HEK293 (cell line): ENCODE measurements around the gene KCNJ15.

Source experiments
- BCL11B ChIP-seq: fragments of 450-650 bp; formaldehyde crosslinking; IDR thresholded peaks from 2 replicates; pipeline ENCODE4 v1.5.1; 2016; ENCODE audit warnings: low read depth, missing biosample characterization, missing genetic modification characterization
- ELK4 ChIP-seq: IDR thresholded peaks from 2 replicates; pipeline ENCODE4 v1.6.1; 2011; ENCODE audit warnings: mild to moderate bottlenecking, low read depth, low read length, borderline replicate concordance
- GFI1B ChIP-seq: fragments of 450-650 bp; formaldehyde crosslinking; IDR thresholded peaks from 2 replicates; pipeline ENCODE4 v1.5.1; 2016; ENCODE audit warnings: missing biosample characterization, missing genetic modification characterization
- GLIS1 ChIP-seq: fragments of 450-650 bp; formaldehyde crosslinking; IDR thresholded peaks from 2 replicates; pipeline ENCODE4 v1.5.1; 2016; ENCODE audit warnings: missing biosample characterization, missing genetic modification characterization
- KLF16 ChIP-seq: fragments of 450-650 bp; formaldehyde crosslinking; IDR thresholded peaks from 2 replicates; pipeline ENCODE4 v1.5.1; 2017; ENCODE audit warnings: missing biosample characterization, missing genetic modification characterization
- KLF8 ChIP-seq: fragments of 450-650 bp; formaldehyde crosslinking; IDR thresholded peaks from 2 replicates; pipeline ENCODE4 v1.5.1; 2016; ENCODE audit warnings: missing biosample characterization, missing genetic modification characterization
- REPIN1 ChIP-seq: fragments of 450-650 bp; formaldehyde crosslinking; IDR thresholded peaks from 2 replicates; pipeline ENCODE4 v1.5.1; 2017; ENCODE audit warnings: missing biosample characterization, missing genetic modification characterization, low read depth
- SETDB1 ChIP-seq: IDR thresholded peaks from one replicate; pipeline ENCODE4 v1.6.1; 2017; ENCODE audit warnings: mild to moderate bottlenecking, low read length, moderate library complexity, mixed read lengths; ENCODE audit not compliant: insufficient read length
- YY2 ChIP-seq: fragments of 450-650 bp; formaldehyde crosslinking; IDR thresholded peaks from 2 replicates; pipeline ENCODE4 v1.5.1; 2016; ENCODE audit warnings: missing biosample characterization, missing genetic modification characterization
- ZBTB17 ChIP-seq: fragments of 450-650 bp; formaldehyde crosslinking; IDR thresholded peaks from 2 replicates; pipeline ENCODE4 v1.5.1; 2016; ENCODE audit warnings: missing biosample characterization, missing genetic modification characterization
- ZBTB8A ChIP-seq: fragments of 450-650 bp; formaldehyde crosslinking; IDR thresholded peaks from 2 replicates; pipeline ENCODE4 v1.5.1; 2016; ENCODE audit warnings: missing biosample characterization, missing genetic modification characterization
- ZFP41 ChIP-seq: fragments of 450-650 bp; formaldehyde crosslinking; IDR thresholded peaks from 2 replicates; pipeline ENCODE4 v1.5.1; 2016; ENCODE audit warnings: missing biosample characterization, missing genetic modification characterization, borderline replicate concordance
- ZFP69B ChIP-seq: fragments of 450-650 bp; formaldehyde crosslinking; IDR thresholded peaks from 2 replicates; pipeline ENCODE4 v1.5.1; 2016; ENCODE audit warnings: missing biosample characterization, missing genetic modification characterization
- ZNF202 ChIP-seq: fragments of 450-650 bp; formaldehyde crosslinking; IDR thresholded peaks from 2 replicates; pipeline ENCODE4 v1.5.1; 2016; ENCODE audit warnings: missing biosample characterization, missing genetic modification characterization, borderline replicate concordance
- ZNF391 ChIP-seq: fragments of 450-650 bp; formaldehyde crosslinking; IDR thresholded peaks from 2 replicates; pipeline ENCODE4 v1.5.1; 2016; ENCODE audit warnings: low read depth, missing biosample characterization, missing genetic modification characterization, borderline replicate concordance
- ZNF394 ChIP-seq: fragments of 450-650 bp; formaldehyde crosslinking; IDR thresholded peaks from 2 replicates; pipeline ENCODE4 v1.5.1; 2016; ENCODE audit warnings: missing biosample characterization, missing genetic modification characterization, mild to moderate bottlenecking, moderate library complexity, borderline replicate concordance
- ZNF561 ChIP-seq: fragments of 450-650 bp; IDR thresholded peaks from 2 replicates; pipeline ENCODE4 v1.5.1; 2018; ENCODE audit warnings: missing biosample characterization, missing genetic modification characterization, borderline replicate concordance
- ZNF600 ChIP-seq: fragments of 450-650 bp; formaldehyde crosslinking; IDR thresholded peaks from 2 replicates; pipeline ENCODE4 v1.5.1; 2016; ENCODE audit warnings: missing biosample characterization, missing genetic modification characterization
- ZNF747 ChIP-seq: fragments of 450-650 bp; formaldehyde crosslinking; IDR thresholded peaks from 2 replicates; pipeline ENCODE4 v1.5.1; 2016; ENCODE audit warnings: missing biosample characterization, missing genetic modification characterization
- ZNF776 ChIP-seq: fragments of 450-650 bp; formaldehyde crosslinking; IDR thresholded peaks from 2 replicates; pipeline ENCODE4 v1.5.0; 2017; ENCODE audit warnings: missing biosample characterization, missing genetic modification characterization, borderline replicate concordance
- ZNF791 ChIP-seq: fragments of 450-650 bp; formaldehyde crosslinking; IDR thresholded peaks from 2 replicates; pipeline ENCODE4 v1.5.1; 2016; ENCODE audit warnings: missing biosample characterization, missing genetic modification characterization
- ZNF843 ChIP-seq: fragments of 450-650 bp; formaldehyde crosslinking; IDR thresholded peaks from 2 replicates; pipeline ENCODE4 v1.5.1; 2016; ENCODE audit warnings: missing biosample characterization, missing genetic modification characterization
- ZXDB ChIP-seq: fragments of 450-650 bp; formaldehyde crosslinking; IDR thresholded peaks from 2 replicates; pipeline ENCODE4 v1.5.1; 2016; ENCODE audit warnings: missing biosample characterization, missing genetic modification characterization
- TF ChIP-seq, protein P1 (sequence below): fragments of 450-650 bp; formaldehyde crosslinking; IDR thresholded peaks from 2 replicates; pipeline ENCODE4 v1.5.1; 2016; ENCODE audit warnings: missing biosample characterization, missing genetic modification characterization
- TF ChIP-seq, protein P2 (sequence below): fragments of 450-650 bp; formaldehyde crosslinking; IDR thresholded peaks from 2 replicates; pipeline ENCODE4 v1.5.1; 2016; ENCODE audit warnings: missing biosample characterization, missing genetic modification characterization, low read depth
- TF ChIP-seq, protein P3 (sequence below): fragments of 450-650 bp; formaldehyde crosslinking; IDR thresholded peaks from 2 replicates; pipeline ENCODE4 v1.5.1; 2016; ENCODE audit warnings: missing biosample characterization, missing genetic modification characterization, borderline replicate concordance
- TF ChIP-seq, protein P4 (sequence below): fragments of 450-650 bp; formaldehyde crosslinking; IDR thresholded peaks from 2 replicates; pipeline ENCODE4 v1.5.1; 2016; ENCODE audit warnings: missing biosample characterization, missing genetic modification characterization
- TF ChIP-seq, protein P5 (sequence below): fragments of 450-650 bp; formaldehyde crosslinking; IDR thresholded peaks from 2 replicates; pipeline ENCODE4 v1.5.1; 2016; ENCODE audit warnings: missing biosample characterization, missing genetic modification characterization

KCNJ15 gene

GRCh38 chr21:38351961-38352521 is 95.2 kb downstream of the KCNJ15 start (continued):
- no peak for TF ChIP-seq ZNF394 (tag by site-specific recombination)
- peak; percentile 63 for TF ChIP-seq ZBTB17 (tag by site-specific recombination)
- no peak for TF ChIP-seq YY2 (tag by site-specific recombination)
- TF ChIP-seq ZFP69B = no peak
- TF ChIP-seq ZNF561 (tag by site-specific recombination) = no peak
- TF ChIP-seq, protein P1, sequence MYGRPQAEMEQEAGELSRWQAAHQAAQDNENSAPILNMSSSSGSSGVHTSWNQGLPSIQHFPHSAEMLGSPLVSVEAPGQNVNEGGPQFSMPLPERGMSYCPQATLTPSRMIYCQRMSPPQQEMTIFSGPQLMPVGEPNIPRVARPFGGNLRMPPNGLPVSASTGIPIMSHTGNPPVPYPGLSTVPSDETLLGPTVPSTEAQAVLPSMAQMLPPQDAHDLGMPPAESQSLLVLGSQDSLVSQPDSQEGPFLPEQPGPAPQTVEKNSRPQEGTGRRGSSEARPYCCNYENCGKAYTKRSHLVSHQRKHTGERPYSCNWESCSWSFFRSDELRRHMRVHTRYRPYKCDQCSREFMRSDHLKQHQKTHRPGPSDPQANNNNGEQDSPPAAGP (tag by site-specific recombination) = no peak
- TF ChIP-seq BCL11B (tag by site-specific recombination) = no peak
- TF ChIP-seq KLF16 = no peak
- no peak for TF ChIP-seq ZNF747 (tag by site-specific recombination)
- TF ChIP-seq ZNF202 = no peak
- TF ChIP-seq ZNF791 (tag by site-specific recombination) = no peak
- TF ChIP-seq ZBTB8A (tag by site-specific recombination) = no peak
- TF ChIP-seq REPIN1 (tag by site-specific recombination) = no peak
- TF ChIP-seq, protein P2, sequence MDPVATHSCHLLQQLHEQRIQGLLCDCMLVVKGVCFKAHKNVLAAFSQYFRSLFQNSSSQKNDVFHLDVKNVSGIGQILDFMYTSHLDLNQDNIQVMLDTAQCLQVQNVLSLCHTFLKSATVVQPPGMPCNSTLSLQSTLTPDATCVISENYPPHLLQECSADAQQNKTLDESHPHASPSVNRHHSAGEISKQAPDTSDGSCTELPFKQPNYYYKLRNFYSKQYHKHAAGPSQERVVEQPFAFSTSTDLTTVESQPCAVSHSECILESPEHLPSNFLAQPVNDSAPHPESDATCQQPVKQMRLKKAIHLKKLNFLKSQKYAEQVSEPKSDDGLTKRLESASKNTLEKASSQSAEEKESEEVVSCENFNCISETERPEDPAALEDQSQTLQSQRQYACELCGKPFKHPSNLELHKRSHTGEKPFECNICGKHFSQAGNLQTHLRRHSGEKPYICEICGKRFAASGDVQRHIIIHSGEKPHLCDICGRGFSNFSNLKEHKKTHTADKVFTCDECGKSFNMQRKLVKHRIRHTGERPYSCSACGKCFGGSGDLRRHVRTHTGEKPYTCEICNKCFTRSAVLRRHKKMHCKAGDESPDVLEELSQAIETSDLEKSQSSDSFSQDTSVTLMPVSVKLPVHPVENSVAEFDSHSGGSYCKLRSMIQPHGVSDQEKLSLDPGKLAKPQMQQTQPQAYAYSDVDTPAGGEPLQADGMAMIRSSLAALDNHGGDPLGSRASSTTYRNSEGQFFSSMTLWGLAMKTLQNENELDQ (tag by site-specific recombination) = no peak
- no peak for TF ChIP-seq ZNF776 (tag by site-specific recombination)
- no peak for TF ChIP-seq ZNF391 (tag by site-specific recombination)
- TF ChIP-seq, protein P3, sequence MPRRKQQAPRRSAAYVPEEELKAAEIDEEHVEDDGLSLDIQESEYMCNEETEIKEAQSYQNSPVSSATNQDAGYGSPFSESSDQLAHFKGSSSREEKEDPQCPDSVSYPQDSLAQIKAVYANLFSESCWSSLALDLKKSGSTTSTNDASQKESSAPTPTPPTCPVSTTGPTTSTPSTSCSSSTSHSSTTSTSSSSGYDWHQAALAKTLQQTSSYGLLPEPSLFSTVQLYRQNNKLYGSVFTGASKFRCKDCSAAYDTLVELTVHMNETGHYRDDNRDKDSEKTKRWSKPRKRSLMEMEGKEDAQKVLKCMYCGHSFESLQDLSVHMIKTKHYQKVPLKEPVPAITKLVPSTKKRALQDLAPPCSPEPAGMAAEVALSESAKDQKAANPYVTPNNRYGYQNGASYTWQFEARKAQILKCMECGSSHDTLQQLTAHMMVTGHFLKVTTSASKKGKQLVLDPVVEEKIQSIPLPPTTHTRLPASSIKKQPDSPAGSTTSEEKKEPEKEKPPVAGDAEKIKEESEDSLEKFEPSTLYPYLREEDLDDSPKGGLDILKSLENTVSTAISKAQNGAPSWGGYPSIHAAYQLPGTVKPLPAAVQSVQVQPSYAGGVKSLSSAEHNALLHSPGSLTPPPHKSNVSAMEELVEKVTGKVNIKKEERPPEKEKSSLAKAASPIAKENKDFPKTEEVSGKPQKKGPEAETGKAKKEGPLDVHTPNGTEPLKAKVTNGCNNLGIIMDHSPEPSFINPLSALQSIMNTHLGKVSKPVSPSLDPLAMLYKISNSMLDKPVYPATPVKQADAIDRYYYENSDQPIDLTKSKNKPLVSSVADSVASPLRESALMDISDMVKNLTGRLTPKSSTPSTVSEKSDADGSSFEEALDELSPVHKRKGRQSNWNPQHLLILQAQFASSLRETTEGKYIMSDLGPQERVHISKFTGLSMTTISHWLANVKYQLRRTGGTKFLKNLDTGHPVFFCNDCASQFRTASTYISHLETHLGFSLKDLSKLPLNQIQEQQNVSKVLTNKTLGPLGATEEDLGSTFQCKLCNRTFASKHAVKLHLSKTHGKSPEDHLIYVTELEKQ (tag by site-specific recombination) = peak; percentile 88
- peak; percentile 63 for TF ChIP-seq KLF8
- TF ChIP-seq ZNF600 = peak; percentile 17; the same call in 1 of the 2 replicates
- no peak for TF ChIP-seq ZXDB (tag by site-specific recombination)
- no peak for TF ChIP-seq ZFP41 (tag by site-specific recombination)
- TF ChIP-seq, protein P4, sequence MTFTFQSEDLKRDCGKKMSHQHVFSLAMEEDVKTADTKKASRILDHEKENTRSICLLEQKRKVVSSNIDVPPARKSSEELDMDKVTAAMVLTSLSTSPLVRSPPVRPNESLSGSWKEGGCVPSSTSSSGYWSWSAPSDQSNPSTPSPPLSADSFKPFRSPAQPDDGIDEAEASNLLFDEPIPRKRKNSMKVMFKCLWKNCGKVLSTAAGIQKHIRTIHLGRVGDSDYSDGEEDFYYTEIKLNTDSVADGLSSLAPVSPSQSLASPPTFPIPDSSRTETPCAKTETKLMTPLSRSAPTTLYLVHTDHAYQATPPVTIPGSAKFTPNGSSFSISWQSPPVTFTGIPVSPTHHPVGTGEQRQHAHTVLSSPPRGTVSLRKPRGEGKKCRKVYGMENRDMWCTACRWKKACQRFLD (tag by site-specific recombination) = no peak
- TF ChIP-seq GFI1B (tag by site-specific recombination) = no peak
- TF ChIP-seq SETDB1 = no peak
- TF ChIP-seq, protein P5, sequence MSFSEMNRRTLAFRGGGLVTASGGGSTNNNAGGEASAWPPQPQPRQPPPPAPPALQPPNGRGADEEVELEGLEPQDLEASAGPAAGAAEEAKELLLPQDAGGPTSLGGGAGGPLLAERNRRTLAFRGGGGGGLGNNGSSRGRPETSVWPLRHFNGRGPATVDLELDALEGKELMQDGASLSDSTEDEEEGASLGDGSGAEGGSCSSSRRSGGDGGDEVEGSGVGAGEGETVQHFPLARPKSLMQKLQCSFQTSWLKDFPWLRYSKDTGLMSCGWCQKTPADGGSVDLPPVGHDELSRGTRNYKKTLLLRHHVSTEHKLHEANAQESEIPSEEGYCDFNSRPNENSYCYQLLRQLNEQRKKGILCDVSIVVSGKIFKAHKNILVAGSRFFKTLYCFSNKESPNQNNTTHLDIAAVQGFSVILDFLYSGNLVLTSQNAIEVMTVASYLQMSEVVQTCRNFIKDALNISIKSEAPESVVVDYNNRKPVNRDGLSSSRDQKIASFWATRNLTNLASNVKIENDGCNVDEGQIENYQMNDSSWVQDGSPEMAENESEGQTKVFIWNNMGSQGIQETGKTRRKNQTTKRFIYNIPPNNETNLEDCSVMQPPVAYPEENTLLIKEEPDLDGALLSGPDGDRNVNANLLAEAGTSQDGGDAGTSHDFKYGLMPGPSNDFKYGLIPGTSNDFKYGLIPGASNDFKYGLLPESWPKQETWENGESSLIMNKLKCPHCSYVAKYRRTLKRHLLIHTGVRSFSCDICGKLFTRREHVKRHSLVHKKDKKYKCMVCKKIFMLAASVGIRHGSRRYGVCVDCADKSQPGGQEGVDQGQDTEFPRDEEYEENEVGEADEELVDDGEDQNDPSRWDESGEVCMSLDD (tag by site-specific recombination) = no peak
- no peak for TF ChIP-seq ZNF843
- peak; percentile 33; the same call in 1 of the 2 replicates for TF ChIP-seq GLIS1
- TF ChIP-seq ELK4 = no peak
